BLaER1 treated with 17β-estradiol and CSF1 and Interleukin-3, amounts not matched to agents 10 nM and 100 nM (cell line): ENCODE results near the gene TRIM15.
A peak's percentile ranks its signal among the peaks of the same experiment; 100 is the strongest.

Source experiments
- H3K27ac ChIP-seq, 11 experiments: shearing (Covaris generic); formaldehyde crosslinking; 2 replicates each; pipeline ENCODE4 v1.8.1; 2022
- H3K27me3 ChIP-seq, 11 experiments: shearing (Covaris generic); formaldehyde crosslinking; 2 replicates each; pipeline ENCODE4 v1.8.1; 2022
- H3K36me3 ChIP-seq, 11 experiments: shearing (Covaris generic); formaldehyde crosslinking; 2 replicates each; pipeline ENCODE4 v1.8.1; 2022
- H3K4me1 ChIP-seq, 10 experiments: shearing (Covaris generic); formaldehyde crosslinking; 2 replicates each; pipeline ENCODE4 v1.8.1; 2022
- H3K4me2 ChIP-seq, 11 experiments: shearing (Covaris generic); formaldehyde crosslinking; 2 replicates each; pipeline ENCODE4 v1.8.1; 2022
- H3K4me3 ChIP-seq, 10 experiments: shearing (Covaris generic); formaldehyde crosslinking; 2 replicates each; pipeline ENCODE4 v1.8.1; 2022
- H3K9ac ChIP-seq, 11 experiments: shearing (Covaris generic); formaldehyde crosslinking; 2 replicates each; pipeline ENCODE4 v1.8.1; 2022
- H3K9me3 ChIP-seq, 11 experiments: shearing (Covaris generic); formaldehyde crosslinking; replicated peaks in 1 of 11; 2 replicates each; pipeline ENCODE4 v1.8.1; 2022
- H4K20me1 ChIP-seq, 11 experiments: shearing (Covaris generic); formaldehyde crosslinking; 2 replicates each; pipeline ENCODE4 v1.8.1; 2022
- Cebpa-rat ChIP-seq, 11 experiments: shearing (Covaris generic); IDR thresholded peaks; 2 replicates each; pipeline ENCODE4 v1.8.1; 2022

The TRIM15 gene

GRCh38 chr6:30152016-30152673 lies 11.2 kb upstream of the TRIM15 start:
- no peak overlapping the region for H3K4me3 ChIP-seq
- H3K9ac ChIP-seq, result no peak overlapping the region
- H3K4me2 ChIP-seq, result peak overlapping the region in 3 of 11 experiments; percentile 37 to 63 (median 47); a peak in 4 of 22 replicates
- no peak for TF ChIP-seq Cebpa-rat (IDR thresholded peaks at IDR 0.05)
- H3K27ac ChIP-seq, result no peak overlapping the region
- H3K9me3 ChIP-seq, result no peaks in the 10 kb centered on the region
- H4K20me1 ChIP-seq, result no peaks in the 10 kb centered on the region
- H3K36me3 ChIP-seq, result no peaks in the 10 kb centered on the region
- no peaks in the 10 kb centered on the region for H3K27me3 ChIP-seq
- H3K4me1 ChIP-seq, result peaks cover 5 to 26% (median 12%) of the 10 kb centered on the region in 10 experiments; a peak in 19 of 20 replicates

GRCh38 chr6:30152910-30153610 lies 10.3 kb upstream of the TRIM15 start:
- Histone ChIP-seq H3K9me3 (no peaks in the 10 kb centered on the region), H4K20me1 (no peaks in the 10 kb centered on the region), H3K4me2 (no peak overlapping the region), H3K36me3 (no peaks in the 10 kb centered on the region), H3K27me3 (no peaks in the 10 kb centered on the region), H3K4me3 (no peak overlapping the region), H3K4me1 (peaks cover 0 to 34% (median 12%) of the 10 kb centered on the region in 10 experiments; a peak in 12 of 20 replicates), H3K27ac (no peak overlapping the region), H3K9ac (no peak overlapping the region)
- no peak for TF ChIP-seq Cebpa-rat (IDR thresholded peaks at IDR 0.05)

- Histone ChIP-seq H3K4me2 (no peak overlapping the region), H3K4me1 (peaks cover 0 to 37% (median 13%) of the 10 kb centered on the region in 10 experiments; a peak in 12 of 20 replicates), H3K27me3 (no peaks in the 10 kb centered on the region), H3K27ac (no peak overlapping the region), H3K9ac (no peak overlapping the region), H3K36me3 (no peaks in the 10 kb centered on the region), H3K9me3 (no peaks in the 10 kb centered on the region), H3K4me3 (no peak overlapping the region), H4K20me1 (no peaks in the 10 kb centered on the region)
- no peak for TF ChIP-seq Cebpa-rat (IDR thresholded peaks at IDR 0.05)
These were observed 9.3 kb upstream of the TRIM15 start for GRCh38 chr6:30154061-30154460.

GRCh38 chr6:30154709-30155519 lies 8.4 kb upstream of the TRIM15 start:
- Histone ChIP-seq H3K36me3 (no peaks in the 10 kb centered on the region), H3K27ac (no peak overlapping the region), H3K9ac (no peak overlapping the region), H3K4me2 (no peak overlapping the region), H3K4me3 (no peak overlapping the region), H3K9me3 (no peaks in the 10 kb centered on the region), H3K27me3 (no peaks in the 10 kb centered on the region), H4K20me1 (no peaks in the 10 kb centered on the region), H3K4me1 (peaks cover 0 to 35% (median 13%) of the 10 kb centered on the region in 10 experiments; a peak in 12 of 20 replicates)
- no peak for TF ChIP-seq Cebpa-rat (IDR thresholded peaks at IDR 0.05)

DNA sequence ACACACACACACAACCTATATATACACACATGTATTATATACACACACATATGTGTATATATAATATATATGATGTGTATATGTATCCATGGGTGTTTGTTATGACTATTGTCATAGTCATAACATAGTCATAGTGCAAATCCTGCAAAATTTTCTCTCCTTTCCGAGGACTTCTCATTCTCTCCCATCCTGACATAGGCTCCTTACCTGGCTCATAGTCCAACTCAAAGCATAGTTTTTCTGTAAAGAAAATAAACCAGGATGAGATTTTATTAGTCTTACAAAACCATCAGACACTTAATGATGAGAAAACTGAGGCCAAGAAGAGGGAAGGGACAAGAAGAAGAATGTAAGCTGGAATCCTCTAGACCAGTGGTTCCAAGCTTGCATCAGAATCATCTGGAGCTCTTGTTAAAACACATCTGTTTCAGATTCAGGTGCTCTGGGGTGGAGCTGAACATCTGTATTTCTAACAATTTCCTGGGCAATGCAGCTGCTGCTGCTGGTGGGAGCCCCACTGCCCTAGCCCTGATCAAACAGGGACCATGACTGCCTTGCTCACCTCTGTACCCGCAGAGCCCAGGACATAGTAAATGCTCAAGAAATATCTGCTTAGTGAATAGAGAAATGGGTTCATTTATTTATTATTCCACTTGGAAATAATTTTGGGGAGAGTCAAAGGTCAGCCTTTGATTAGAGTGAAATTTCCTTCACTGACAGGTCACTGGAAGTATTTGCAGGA lies 7.7 kb upstream of the TRIM15 start:
- Histone ChIP-seq H3K27ac (no peak overlapping the region), H3K4me3 (no peak overlapping the region), H3K4me1 (peaks cover 0 to 27% (median 10%) of the 10 kb centered on the region in 10 experiments; a peak in 12 of 20 replicates), H4K20me1 (no peaks in the 10 kb centered on the region), H3K9ac (no peak overlapping the region), H3K4me2 (no peak overlapping the region), H3K36me3 (no peaks in the 10 kb centered on the region), H3K9me3 (no peaks in the 10 kb centered on the region), H3K27me3 (no peaks in the 10 kb centered on the region)
- TF ChIP-seq Cebpa-rat (IDR thresholded peaks at IDR 0.05), result no peak

DNA sequence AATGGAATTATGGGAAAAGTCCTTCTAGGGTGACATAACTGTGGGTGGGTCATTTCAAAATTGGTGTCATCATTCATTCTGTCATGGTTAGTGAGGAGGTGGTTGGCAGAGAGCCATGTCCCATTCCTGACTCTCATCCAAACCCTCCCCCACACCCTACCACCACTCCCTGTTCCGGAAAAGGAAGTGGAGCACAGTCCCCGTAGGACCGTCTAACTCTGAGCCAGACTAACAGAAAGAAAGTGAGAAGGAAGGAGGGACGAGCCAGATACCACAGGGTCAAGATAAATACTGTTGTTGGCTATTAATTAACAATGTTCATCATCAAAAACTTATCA lies 7.1 kb upstream of the TRIM15 start:
- TF ChIP-seq Cebpa-rat (IDR thresholded peaks at IDR 0.05), result no peak
- no peak overlapping the region for H3K4me2 ChIP-seq
- no peaks in the 10 kb centered on the region for H3K36me3 ChIP-seq
- no peaks in the 10 kb centered on the region for H3K27me3 ChIP-seq
- H4K20me1 ChIP-seq, result no peaks in the 10 kb centered on the region
- no peak overlapping the region for H3K9ac ChIP-seq
- no peak overlapping the region for H3K27ac ChIP-seq
- peaks cover 0 to 22% (median 10%) of the 10 kb centered on the region in 10 experiments; a peak in 12 of 20 replicates for H3K4me1 ChIP-seq
- H3K4me3 ChIP-seq, result no peak overlapping the region
- H3K9me3 ChIP-seq, result no peaks in the 10 kb centered on the region

- Histone ChIP-seq H4K20me1 (no peaks in the 10 kb centered on the region), H3K9me3 (no peaks in the 10 kb centered on the region), H3K9ac (no peak overlapping the region), H3K4me1 (peaks cover 0 to 17% (median 5%) of the 10 kb centered on the region in 10 experiments; a peak in 9 of 20 replicates), H3K27me3 (no peaks in the 10 kb centered on the region), H3K4me2 (no peak overlapping the region), H3K36me3 (no peaks in the 10 kb centered on the region), H3K27ac (no peak overlapping the region), H3K4me3 (no peak overlapping the region)
- TF ChIP-seq Cebpa-rat (IDR thresholded peaks at IDR 0.05), result no peak
These were observed 6.6 kb upstream of the TRIM15 start for GRCh38 chr6:30156774-30157173.

GRCh38 chr6:30157581-30157980 lies 5.8 kb upstream of the TRIM15 start:
- Histone ChIP-seq H3K4me3 (no peak overlapping the region), H3K4me1 (peaks cover 0 to 13% (median 4%) of the 10 kb centered on the region in 10 experiments; a peak in 9 of 20 replicates), H3K36me3 (no peaks in the 10 kb centered on the region), H3K27me3 (no peaks in the 10 kb centered on the region), H4K20me1 (no peaks in the 10 kb centered on the region), H3K4me2 (peak overlapping the region in 5 of 11 experiments; percentile 2 to 33 (median 28); a peak in 5 of 22 replicates), H3K9ac (no peak overlapping the region), H3K27ac (no peak overlapping the region), H3K9me3 (no peaks in the 10 kb centered on the region)
- TF ChIP-seq Cebpa-rat (IDR thresholded peaks at IDR 0.05), result no peak
